ENCODE data around the gene METAP1. TPM values are rescaled to one million over a fixed set of nuclear protein-coding genes. Genes with fewer than 3 reads are reported as not detected.
A peak's percentile ranks its signal among the peaks of the same experiment; 100 is the strongest.

METAP1 gene
- total RNA-seq (10 to 100 TPM; 27.9 to 34.7 (median 31.7) TPM), polyA plus RNA-seq (10 to 100 TPM; 22.0 to 22.6 (median 22.4) TPM)
- long read RNA-seq, donor 1, transcript METAP1-201 (11 exons, 2,791 nt), result major isoform, 10 of 191 reads
- long read RNA-seq, donor 1, partial matches to known transcripts, result 61 of 191 reads
- long read RNA-seq, donor 1, other reads (novel, unspliced or antisense), result 120 of 191 reads
- long read RNA-seq, donor 2, transcript METAP1-201 (11 exons, 2,791 nt), result major isoform, 5 of 5 reads
- long read RNA-seq, donor 2, partial matches to known transcripts, result 0 of 5 reads
- long read RNA-seq, donor 2, other reads (novel, unspliced or antisense), result 0 of 5 reads

GRCh38 chr4:98995183-98996055, at the start of gene METAP1:
METAP1 (plus strand) TSS chr4:98995721; CDS start chr4:98995754, 33 bp downstream.
- Histone ChIP-seq H3K36me3 (no peaks in the 10 kb centered on the region), H3K4me1 (peaks cover 0 to 51% (median 28%) of the 10 kb centered on the region in 6 donors), H3K9me3 (no peaks in the 10 kb centered on the region), H3K4me3 (peak within 1 kb of the TSS; percentile 87 to 100 (median 96)), H3K27me3 (replicated peaks in 1 of 7) (no peaks in the 10 kb centered on the region), H3K27ac (peak within 1 kb of the TSS; percentile 85 to 94 (median 90))
- TF ChIP-seq POLR2A (IDR thresholded peaks at IDR 0.05) (peak in 2 of 3 donors; percentile 46 to 51), CTCF (IDR thresholded peaks at IDR 0.05 in 8 of 11, conservative IDR thresholded peaks at IDR 0.05 in 3 of 11) (peak; percentile 32 to 75 (median 63)), POLR2AphosphoS5 (IDR thresholded peaks at IDR 0.05) (peak; percentile 89 to 95 (median 94))
- intact Hi-C loops (cut with DNase I; ENCODE audit: low total_unique reads), result loop anchor here (5.0 to 10.0 kb wide), 2 partner anchors 61 to 62 kb away; no protein-coding TSS in a partner anchor
- peak; percentile 100 for DNase-seq
- 0 to 2% (median 1%) methylated on average over 45 to 94 of the region's 94 CpGs for WGBS, 5 donors

- Histone ChIP-seq H3K27ac (no peak overlapping the region), H3K9me3 (no peaks in the 10 kb centered on the region), H3K36me3 (no peaks in the 10 kb centered on the region), H3K4me3 (no peak overlapping the region), H3K4me1 (no peaks in the 10 kb centered on the region), H3K27me3 (replicated peaks in 1 of 7) (no peaks in the 10 kb centered on the region)
- intact Hi-C loops (cut with DNase I; ENCODE audit: low total_unique reads), result no loop called here
- no peak for DNase-seq
- TF ChIP-seq CTCF (IDR thresholded peaks at IDR 0.05 in 8 of 11, conservative IDR thresholded peaks at IDR 0.05 in 3 of 11), result no peak
- 81 to 97% (median 89%) methylated on average over 1 of the region's 1 CpG for WGBS, 5 donors
Observed at GRCh38 chr4:98946359-98946758, 49.2 kb upstream of the METAP1 start.

GRCh38 chr4:98950925-98951324, 44.6 kb upstream of the METAP1 start:
- TF ChIP-seq POLR2A (IDR thresholded peaks at IDR 0.05), result no peak
- DNase-seq, result no peak
- H3K4me3 ChIP-seq, result no peak overlapping the region
- no peak overlapping the region for H3K27ac ChIP-seq
- intact Hi-C loops (cut with DNase I; ENCODE audit: low total_unique reads), result no loop called here
- no peaks in the 10 kb centered on the region for H3K27me3 ChIP-seq (replicated peaks in 1 of 7)
- WGBS, 5 donors, result 74 to 96% (median 90%) methylated on average over 1 of the region's 1 CpG
- H3K9me3 ChIP-seq, result no peaks in the 10 kb centered on the region
- no peaks in the 10 kb centered on the region for H3K4me1 ChIP-seq
- H3K36me3 ChIP-seq, result no peaks in the 10 kb centered on the region

- no peak for DNase-seq
- H3K9me3 ChIP-seq, result no peaks in the 10 kb centered on the region
- no peak overlapping the region for H3K27ac ChIP-seq
Observed at GRCh38 chr4:98951710-98952109, 43.8 kb upstream of the METAP1 start.

More at GRCh38 chr4:98951710-98952109, 43.8 kb upstream of the METAP1 start:
- intact Hi-C loops (cut with DNase I; ENCODE audit: low total_unique reads), result no loop called here
- H3K36me3 ChIP-seq, result no peaks in the 10 kb centered on the region
- H3K27me3 ChIP-seq (replicated peaks in 1 of 7), result no peaks in the 10 kb centered on the region
- no peaks in the 10 kb centered on the region for H3K4me1 ChIP-seq
- WGBS, 5 donors, result 87 to 96% (median 92%) methylated on average over 3 of the region's 3 CpGs
- H3K4me3 ChIP-seq, result no peak overlapping the region
- TF ChIP-seq POLR2A (IDR thresholded peaks at IDR 0.05) (no peak), POLR2AphosphoS5 (IDR thresholded peaks at IDR 0.05) (no peak), CTCF (IDR thresholded peaks at IDR 0.05 in 8 of 11, conservative IDR thresholded peaks at IDR 0.05 in 3 of 11) (no peak)

All from spleen (tissue), 13 donors.